ENCODE data around the gene L2HGDH. TPM values are rescaled to one million over a fixed set of nuclear protein-coding genes. Genes with fewer than 3 reads are reported as not detected.
"Not testable (repeated sequence)": the region's sequence is repeated elsewhere in the genome, so short reads cannot be mapped to it uniquely, and the experiment has no call there.

The L2HGDH gene
- total RNA-seq, 1 donor from 2014 or later = 13.6 TPM

DNA sequence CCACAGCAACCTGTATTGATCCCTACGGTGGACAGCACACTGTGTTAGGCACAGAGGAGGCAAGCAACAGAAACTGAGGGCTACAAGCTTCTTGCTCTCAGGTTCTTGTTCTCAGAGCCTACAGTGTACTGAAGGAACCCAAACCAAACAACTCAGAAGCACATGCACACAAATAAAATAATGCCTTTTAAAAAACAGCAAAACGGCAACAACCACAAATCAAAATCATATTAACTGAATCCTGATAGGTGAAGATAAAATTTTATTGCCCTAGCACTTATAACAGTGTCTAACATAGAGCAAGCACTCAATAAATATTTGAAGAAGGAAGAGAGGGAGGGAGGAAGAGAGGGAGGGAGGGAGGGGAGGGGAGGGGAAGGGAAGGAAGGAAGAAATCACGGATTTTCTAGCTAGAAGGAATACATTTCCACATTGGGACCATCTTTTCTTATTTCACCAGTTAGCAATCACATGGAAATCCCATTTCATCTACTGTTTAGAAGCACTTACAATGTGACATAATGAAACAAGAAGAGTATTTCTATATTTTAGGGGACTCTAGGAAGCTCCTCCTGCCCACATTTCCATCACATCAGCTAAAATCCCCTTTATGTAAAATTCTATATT lies 27.3 kb upstream of the L2HGDH start:
- DNase-seq (ENCODE audit: low read depth) = no peak

DNA sequence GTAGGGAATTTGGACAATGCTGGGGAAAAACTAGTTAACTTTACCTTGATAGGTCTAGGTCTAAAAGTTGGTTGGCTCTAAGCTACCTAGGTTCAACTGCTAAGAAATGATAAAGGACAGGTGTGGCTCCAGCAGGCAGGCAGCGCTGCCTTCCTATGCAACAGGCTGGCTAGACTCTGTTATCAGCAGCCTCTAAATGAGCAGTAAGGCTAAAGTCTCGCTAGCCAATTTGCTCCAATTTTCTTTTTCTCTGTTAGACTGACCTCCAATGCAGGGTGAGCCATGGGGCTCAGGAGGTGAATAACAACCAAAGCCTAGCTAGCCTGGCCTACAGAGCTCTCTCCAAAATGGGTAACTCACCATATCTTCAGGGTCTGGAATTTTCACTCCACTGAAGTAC lies 26.6 kb upstream of the L2HGDH start:
- DNase-seq (ENCODE audit: low read depth) = no peak

DNA sequence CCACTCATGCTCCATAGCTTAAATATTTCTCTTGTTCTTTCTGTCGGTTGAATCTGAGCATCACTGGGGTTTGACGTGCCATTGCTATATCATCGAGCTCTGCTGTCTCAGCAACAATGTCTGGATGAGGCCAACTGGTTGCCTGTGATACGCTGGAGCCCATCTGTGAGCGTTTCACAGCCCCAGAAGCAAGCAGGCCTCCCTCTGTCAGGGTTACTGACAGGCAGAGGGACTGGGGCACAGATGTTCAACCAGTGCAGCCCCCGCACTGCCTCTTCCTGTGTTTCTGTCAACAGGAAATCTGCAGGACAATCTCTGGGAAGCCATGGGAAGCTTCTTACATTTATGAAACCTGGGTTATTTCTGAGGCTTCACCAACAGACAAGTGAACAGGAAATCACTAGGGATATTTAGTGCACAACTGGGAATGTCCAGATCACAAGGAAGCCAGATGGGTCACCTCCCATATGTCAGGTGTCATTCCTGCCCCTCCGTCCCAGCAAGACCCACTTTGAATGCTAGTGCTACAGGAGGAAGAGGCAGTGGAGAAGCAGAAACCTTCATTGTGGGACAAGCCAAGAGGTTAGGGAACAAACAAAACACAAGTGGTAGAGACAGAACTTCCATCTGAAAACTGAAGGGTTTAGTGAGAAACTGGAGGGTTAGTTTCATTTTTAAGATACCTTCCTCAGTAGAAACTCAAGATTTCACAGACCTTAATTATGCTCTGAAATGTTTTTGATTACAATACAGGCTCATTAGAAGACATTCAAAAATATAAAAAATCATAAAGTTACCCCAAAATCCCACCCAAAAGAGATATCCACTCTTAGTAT lies 24.2 kb upstream of the L2HGDH start:
- no peak for DNase-seq (ENCODE audit: low read depth)

DNA sequence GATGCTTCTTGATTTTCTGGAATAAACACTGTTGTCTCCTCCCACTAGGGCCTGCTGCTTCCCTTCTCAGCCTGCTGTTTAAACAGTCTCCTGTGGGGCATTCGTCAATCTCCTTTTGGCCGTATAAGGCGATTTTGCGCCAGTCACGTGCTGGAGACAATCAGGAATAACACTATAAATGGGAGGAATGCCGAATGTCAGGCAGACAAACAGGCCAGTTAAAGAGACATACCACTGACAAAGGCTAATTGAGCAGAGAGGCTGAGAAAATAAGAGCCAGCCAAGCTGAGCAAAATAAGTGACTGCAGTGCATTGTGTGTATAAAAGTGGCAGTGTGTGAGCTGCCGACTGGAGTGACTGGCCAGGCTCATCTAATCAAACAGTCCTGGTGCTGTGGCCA lies 23.4 kb upstream of the L2HGDH start:
- no peak for DNase-seq (ENCODE audit: low read depth)

DNA sequence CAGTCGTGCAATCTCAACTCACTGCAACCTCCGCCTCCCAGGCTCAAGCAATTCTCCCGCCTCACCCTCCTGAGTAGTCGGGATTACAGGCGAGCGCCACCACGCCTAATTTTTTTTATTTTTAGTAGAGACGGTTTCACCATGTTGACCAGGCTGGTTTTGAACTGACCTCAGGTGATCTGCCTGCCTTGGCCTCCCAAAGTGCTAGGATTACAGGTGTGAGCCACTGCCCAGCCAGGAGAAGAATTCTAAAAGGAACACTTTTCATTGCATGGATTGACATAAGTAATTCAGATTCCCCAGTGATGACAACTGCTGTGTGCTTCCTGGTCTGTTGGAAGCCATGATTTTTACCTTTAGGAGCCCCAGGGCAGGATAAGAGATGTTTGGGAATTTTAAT lies 22.2 kb upstream of the L2HGDH start:
- no peak for DNase-seq (ENCODE audit: low read depth)

DNA sequence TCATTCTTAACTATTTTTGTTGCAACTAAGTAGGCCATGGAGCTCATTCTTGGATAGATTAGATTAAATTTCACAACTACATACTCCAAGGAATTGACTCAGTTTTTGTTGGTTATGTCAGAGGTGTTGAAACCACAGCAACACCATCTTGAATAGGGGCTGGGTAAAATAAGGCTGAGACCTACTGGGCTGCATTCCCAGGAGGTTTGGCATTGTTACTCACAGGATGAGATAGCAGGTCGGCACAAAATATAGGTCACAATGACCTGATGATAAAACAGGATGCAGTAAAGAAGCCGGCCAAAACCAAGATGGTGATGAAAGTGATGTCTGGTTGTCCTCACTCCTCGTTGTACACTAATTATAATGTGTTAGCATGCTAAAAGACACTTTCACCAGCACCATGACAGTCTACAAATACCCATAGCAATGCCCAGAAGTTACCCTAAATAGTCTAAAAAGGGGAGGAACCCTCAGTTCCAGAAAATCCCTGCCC lies 21.0 kb upstream of the L2HGDH start:
- DNase-seq (ENCODE audit: low read depth) = peak; percentile 22

DNA sequence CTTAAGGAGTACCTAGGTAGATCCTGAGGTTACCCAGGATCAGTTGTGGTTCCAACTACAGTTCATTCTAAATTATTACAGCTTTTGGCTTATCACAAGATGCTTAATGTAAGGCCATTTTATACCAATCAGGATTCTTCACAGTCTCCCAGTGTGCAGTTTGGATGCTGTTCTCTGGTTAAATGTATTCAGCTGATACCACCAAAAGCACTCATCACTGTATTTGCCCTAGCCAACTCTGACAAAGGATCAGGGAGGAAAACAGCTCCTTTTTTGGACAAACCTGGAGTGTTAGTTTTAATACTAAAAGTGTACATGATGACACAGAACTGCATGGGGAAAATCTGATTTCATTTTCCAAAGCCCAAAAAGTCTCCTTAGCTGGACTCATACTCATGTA lies 19.6 kb upstream of the L2HGDH start:
- no peak for DNase-seq (ENCODE audit: low read depth)

DNA sequence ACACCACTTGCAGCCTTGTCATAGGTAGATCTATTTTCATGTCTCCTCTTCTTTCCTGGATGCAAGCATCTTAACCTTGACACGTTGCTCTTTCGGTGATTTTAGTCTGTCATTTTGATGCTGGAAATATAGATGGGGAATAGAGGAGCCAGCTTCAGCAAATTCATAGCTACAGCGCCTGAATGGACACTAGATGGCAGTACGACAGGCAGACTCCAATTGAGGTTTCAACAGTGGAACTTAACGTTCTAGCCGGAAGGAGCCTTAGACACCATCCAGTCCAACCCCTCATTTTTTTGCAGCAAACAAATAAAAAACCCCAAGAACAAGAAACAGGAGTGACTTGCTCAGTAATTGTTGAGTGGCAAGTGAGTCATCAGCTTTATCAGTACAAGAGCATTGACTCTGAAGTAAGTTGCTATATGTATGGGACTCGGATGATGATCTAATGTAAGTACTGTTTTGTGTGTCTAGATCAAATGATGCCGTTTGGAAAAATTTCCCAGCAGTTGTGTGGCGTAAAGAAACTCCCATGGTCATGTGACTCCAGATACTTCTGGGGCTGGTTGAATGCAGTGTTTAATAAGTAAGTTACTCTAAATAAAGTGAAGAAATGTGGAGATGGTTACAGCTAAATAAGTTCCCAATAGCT lies 9.1 kb upstream of the L2HGDH start:
- peak; percentile 93 for DNase-seq (ENCODE audit: low read depth)

DNA sequence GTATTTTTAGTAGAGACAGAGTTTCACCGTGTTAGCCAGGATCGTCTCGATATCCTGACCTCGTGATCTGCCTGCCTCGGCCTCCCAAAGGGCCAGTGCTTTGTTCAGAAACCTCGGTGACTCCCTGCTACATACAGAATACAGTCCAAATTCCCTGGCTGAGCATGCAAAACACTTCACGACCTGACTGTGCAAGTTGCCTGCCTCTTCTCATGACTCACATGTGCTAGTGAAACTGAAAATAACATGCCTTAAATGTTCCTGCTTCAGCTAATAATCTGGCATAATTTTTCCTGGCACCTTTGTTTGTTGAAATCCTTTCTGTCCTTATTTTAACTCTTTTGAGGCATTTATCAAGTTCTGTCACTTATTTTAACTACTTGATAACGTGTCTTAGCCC lies 8.3 kb upstream of the L2HGDH start:
- DNase-seq (ENCODE audit: low read depth) = peak; percentile 67

DNA sequence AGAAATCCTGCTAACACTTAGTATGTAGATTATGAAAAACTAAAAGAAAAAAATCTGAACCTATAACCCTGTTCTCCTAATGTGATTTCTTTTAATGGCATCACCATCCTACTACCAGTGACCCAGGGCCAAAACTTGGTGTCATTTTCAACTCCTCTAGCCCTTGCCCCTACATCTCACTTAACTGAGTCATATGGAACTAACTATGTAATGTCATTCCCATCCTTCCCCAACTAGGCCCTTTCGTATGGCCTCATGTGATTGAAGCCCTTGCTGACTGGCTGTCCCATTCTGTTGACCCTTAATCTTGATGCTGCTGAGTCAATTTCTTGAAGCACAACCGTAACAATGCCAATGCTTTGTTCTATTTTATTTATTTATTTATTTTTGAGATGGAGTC lies 7.7 kb upstream of the L2HGDH start:
- DNase-seq (ENCODE audit: low read depth) = no peak

DNA sequence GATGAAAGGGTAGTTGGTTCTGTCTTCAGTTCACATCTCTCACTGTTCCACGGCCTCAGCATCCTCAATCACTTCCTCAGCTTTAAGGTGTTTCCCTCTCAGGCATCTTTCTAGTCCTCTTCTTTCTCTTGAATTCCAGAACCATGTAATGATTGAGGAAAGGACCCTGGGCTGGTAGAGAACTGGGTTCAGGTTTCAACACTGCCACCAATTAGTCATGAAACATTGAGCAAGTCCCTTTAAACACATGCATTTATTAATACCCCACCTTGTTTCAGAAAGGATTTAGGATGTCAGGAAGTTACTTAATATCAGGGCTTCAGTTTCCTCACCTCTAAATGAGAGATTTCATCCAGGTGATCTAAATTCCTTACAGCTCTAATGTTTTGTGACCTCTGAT lies 7.3 kb upstream of the L2HGDH start:
- DNase-seq (ENCODE audit: low read depth) = peak; percentile 61

DNA sequence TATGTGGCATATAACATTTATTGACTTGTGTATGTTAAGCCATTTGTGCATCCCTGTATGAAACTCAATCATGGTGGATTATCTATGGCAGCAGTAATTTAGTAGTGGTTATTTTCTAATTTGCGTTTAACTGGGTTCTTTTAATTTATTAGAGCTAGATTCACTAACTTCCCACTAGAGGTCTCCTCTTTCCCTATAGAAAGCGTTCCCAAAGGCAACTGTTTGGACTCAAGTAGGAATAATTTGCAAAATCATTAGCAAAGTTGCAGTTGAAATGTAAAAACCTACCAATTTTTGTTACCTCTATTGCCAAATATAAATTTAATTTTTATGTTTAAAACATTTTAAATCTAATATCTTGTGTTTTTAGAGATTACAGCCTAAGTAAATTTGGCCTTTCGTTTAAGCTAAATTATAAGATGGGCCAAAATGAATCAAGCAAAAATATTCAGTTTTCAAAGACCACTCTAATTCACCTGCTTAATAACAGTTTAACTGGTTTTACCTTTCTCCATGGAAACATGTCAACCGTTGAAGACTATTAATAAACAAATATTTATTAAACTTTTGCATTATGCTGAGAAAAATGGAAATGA lies 6.1 kb upstream of the L2HGDH start:
- DNase-seq (ENCODE audit: low read depth) = peak; percentile 60

DNA sequence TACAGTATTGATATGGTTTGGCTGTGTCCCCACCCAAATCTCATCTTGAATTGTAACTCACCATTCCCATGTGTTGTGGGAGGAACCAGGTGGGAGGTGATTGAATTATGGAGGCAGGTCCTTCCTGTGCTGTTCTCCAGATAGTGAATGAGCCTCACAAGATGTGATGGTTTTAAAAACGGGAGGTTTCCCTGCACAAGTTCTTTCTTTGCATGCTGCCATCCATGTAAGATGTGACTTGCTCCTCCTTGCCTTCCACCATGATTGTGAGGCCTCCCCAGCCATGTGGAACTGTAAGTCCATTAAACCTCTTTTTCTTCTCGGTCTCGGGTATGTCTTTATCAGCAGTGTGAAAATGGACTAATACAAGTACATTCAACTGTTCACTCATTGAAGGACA lies 2.1 kb upstream of the L2HGDH start:
- DNase-seq (ENCODE audit: low read depth) = not testable (repeated sequence)

DNA sequence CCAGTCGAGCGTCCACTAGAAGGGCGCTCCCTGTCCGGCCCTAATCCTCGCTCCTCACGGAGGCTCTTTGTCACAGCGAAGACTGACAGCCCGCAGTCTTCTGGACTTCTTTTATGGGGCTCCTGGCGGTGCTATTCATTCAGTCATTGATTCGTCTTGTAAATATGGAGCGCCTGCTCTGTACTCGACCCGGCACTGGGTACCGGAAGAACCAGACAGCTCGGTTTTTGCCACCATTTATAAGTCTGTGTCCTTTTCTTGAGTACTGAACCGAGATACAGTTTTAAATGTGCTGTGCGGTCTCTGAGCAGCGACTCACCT lies 665 bp upstream of the L2HGDH start:
- DNase-seq (ENCODE audit: low read depth) = no peak

DNA sequence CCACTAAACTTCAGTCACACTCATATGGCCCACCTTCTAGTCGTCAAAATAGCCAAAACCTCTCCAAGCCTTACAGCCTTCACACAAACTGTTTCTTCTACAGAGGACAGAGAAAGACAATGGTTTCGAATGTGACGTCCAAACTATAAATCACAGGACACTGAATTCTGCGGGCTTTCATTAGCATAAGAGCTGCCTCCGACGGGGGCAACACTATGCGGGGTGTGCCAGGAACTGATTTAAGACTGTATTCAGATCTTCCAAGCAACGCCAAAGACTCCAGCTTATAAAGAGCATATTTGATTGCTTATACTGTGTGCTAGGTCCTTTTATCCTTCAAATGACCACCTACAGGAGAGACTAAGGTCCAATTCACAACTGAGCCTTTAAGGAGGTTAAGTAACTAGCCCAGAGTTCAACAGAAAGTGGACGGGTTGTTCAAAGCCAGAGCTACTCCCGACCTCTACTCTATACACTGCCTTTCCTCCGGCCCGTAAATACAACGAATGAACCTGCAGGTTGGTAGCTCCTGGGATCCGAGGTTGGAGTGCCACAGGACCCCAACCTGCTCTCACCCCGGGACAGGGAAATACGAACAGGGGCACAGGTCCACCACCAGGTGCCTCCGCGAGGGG lies 575 bp downstream of the L2HGDH start:
- DNase-seq (ENCODE audit: low read depth) = peak; percentile 42

DNA sequence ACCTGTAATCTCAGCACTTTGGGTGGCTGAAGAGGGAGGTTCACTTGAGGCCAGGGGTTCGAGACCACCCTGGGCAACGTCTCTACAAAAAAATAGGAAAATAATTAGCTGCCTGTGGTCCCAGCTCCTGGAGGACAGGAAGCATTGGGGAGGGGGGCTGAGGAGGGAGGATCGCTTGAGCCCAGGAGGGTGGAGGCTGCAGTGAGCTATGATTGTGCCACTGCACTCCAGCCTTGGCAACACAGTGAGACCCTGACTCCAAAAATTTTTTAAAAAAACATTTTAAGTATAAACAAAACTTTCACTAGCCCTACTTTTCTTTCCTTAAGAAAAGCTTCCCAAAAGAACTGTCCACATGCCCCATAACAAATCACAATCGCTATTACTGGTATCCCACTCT lies 1.6 kb downstream of the L2HGDH start:
- no peak for DNase-seq (ENCODE audit: low read depth)

DNA sequence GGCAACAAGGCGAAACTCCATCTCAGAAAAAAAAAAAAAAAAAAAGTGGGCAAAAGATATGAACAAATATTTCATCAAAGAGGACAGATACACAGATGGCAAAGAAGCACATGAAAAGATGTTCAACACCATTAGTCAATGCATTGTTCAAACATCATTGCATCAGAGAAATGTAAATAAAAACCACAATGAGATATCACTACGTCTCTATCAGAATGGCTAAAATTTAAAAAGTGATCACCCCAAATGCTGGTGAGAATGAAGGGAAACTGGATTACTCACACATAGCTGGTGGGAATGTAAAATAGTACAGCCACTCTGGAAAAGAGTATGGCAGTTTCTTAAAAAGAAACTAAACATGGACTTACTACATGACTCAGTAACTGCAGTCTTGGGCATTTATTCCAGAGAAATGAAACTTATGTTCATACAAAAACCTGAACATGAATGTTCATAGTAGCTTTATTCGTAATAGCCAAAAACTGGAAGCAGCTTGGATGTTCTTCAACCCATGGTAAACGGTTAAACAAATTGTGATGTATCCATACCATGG lies 3.6 kb downstream of the L2HGDH start:
- DNase-seq (ENCODE audit: low read depth) = no peak

DNA sequence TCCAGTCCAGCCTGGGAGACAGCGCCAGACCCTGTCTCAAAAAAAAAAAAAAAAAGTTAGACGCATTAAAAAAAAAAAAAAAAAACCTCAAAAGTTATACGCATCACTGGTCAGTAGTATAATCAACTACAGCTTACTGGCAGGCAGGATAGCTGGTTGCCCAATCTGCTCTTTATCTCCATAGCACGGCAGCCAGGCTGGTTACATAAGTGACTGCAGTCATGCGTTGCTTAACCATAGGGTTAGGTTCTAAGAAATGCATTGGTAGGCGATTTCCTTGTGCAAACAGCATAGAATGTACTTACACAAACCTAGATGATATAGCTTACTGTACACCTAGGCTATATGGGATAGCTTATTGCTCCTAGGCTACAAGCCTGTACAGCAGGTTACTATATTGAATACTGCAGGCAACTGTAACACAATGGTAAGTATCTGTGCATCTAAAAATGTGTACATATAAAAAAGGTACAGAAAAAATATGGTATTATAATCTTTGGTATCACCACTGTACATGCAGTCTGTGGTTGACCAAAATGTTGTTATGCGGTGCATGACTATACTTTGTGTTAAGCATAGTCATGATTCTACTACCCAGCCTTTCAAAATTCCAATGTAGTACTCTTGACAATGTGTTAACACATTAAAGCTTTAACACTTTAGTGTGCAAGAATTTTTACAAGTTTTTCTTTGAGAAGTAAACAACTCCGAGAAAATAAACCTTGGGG lies 8.1 kb downstream of the L2HGDH start:
- DNase-seq (ENCODE audit: low read depth) = peak; percentile 94

DNA sequence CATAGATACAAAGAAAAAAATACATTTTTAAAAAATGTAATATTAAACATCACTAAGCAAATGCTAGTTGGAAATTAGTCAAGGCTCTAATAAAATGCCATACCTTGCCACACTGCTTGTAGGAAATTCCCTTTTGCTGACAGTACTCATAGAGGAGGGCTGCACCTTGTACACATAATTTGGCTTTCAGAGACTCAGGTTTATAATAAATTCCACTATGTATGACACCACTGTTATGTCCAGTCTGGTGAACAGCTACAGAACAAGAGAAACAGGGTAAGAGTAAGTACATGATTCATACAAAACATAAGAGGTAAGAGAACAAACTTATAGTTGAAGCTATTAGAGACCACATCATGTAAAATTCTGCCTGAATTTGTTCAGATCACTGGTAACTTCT lies 10.1 kb downstream of the L2HGDH start:
- DNase-seq (ENCODE audit: low read depth) = no peak

DNA sequence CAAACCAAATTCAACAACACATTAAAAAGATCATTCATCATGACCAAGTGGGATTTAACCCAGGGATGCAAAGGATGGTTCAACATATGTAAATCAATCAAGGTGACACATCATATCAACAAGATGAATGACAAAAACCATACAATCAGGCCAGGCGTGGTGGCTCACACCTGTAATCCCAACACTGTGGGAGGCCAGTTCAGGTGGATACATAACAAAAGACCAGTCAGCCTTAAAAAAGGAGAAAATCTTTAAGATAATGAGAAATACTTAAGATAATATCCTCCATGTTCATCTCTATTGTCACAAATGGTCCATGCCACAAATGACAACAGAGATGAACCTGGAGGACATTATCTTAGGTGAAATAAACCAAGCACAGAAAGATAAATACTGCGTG lies 12.4 kb downstream of the L2HGDH start:
- no peak for DNase-seq (ENCODE audit: low read depth)

DNA sequence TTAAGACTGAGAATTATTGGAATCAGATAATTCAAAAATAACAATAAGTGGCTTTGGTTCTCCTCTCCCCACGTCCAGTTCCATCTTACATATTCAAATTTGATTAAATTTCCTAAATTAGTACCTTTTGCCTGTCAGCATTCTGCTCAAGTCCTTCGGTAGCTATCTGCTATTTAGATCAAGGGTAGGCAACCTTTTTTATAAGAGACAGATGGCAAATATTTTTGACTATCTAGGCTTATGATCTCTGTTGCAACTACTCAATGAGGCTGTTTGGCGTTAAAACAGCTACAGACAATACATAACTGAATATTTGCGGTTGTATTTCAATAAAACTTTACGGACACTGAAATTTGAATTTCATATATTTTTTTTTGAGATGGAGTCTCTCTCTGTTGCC lies 21.7 kb downstream of the L2HGDH start:
- no peak for DNase-seq (ENCODE audit: low read depth)

Data from renal cortical epithelial cell (primary cell).